Fibroblast of skin of scalp (primary cell): Measurements from ENCODE around the gene SCLT1.
"Not testable (repeated sequence)": the region's sequence is repeated elsewhere in the genome, so short reads cannot be mapped to it uniquely, and the experiment has no call there.

Experiments used
- DNase-seq: peaks from one replicate; pipeline ENCODE4 v3.0.0-alpha.2; 2013

Gene SCLT1

GRCh38 chr4:129069537-129069936, 23.8 kb downstream of the SCLT1 start:
- not testable (repeated sequence) for DNase-seq

- DNase-seq, result peak; percentile 68
Observed at GRCh38 chr4:129064717-129065116, 28.6 kb downstream of the SCLT1 start.

- DNase-seq, result no peak
Observed at GRCh38 chr4:129063640-129064039, 29.7 kb downstream of the SCLT1 start.

GRCh38 chr4:129062580-129062979, 30.8 kb downstream of the SCLT1 start:
- no peak for DNase-seq

- DNase-seq, result no peak
Observed at GRCh38 chr4:129059028-129059427, 34.3 kb downstream of the SCLT1 start.

GRCh38 chr4:129046055-129046959, 47.0 kb downstream of the SCLT1 start:
- DNase-seq, result no peak

GRCh38 chr4:129043523-129043922, 49.8 kb downstream of the SCLT1 start:
- peak; percentile 58 for DNase-seq

GRCh38 chr4:129040471-129040870, 52.9 kb downstream of the SCLT1 start:
- no peak for DNase-seq

- no peak for DNase-seq
Observed at GRCh38 chr4:129037093-129037492, 56.2 kb downstream of the SCLT1 start.

GRCh38 chr4:129014566-129015509, 78.5 kb downstream of the SCLT1 start:
- no peak for DNase-seq

GRCh38 chr4:129008096-129008495, 85.2 kb downstream of the SCLT1 start:
- no peak for DNase-seq

GRCh38 chr4:128986908-128987307, 106.4 kb downstream of the SCLT1 start:
- no peak for DNase-seq

GRCh38 chr4:128986019-128986418, 107.3 kb downstream of the SCLT1 start:
- DNase-seq, result no peak

GRCh38 chr4:128983771-128984485, 109.4 kb downstream of the SCLT1 start:
- no peak for DNase-seq

GRCh38 chr4:128981377-128981776, 112.0 kb downstream of the SCLT1 start:
- DNase-seq, result no peak

- no peak for DNase-seq
Observed at GRCh38 chr4:128980816-128981326, 112.5 kb downstream of the SCLT1 start.

GRCh38 chr4:128979934-128980333, 113.4 kb downstream of the SCLT1 start:
- DNase-seq, result peak; percentile 86

- DNase-seq, result no peak
Observed at GRCh38 chr4:128978985-128979384, 114.4 kb downstream of the SCLT1 start.

- no peak for DNase-seq
Observed at GRCh38 chr4:128974136-128974581, 119.2 kb downstream of the SCLT1 start.

- DNase-seq, result no peak
Observed at GRCh38 chr4:128973384-128973783, 120.0 kb downstream of the SCLT1 start.

- DNase-seq, result no peak
Observed at GRCh38 chr4:128961405-128961804, 131.9 kb downstream of the SCLT1 start.

GRCh38 chr4:128958194-128958593, 135.1 kb downstream of the SCLT1 start:
- no peak for DNase-seq
